Pancreas (tissue), 10 donors: Measurements from ENCODE around the gene SMIM23. TPM values are rescaled to one million over a fixed set of nuclear protein-coding genes. Genes with fewer than 3 reads are reported as not detected.

Experiments used
- ATAC-seq, 4 donors: fragments of 200-7000 bp; cut with Tn5 transposase; one replicate each; pipeline versions ENCODE4 v1.8.0 to v1.9.1; 2020; ENCODE audit warnings: mild to moderate bottlenecking in 4 of 4, moderate library complexity in 4 of 4
- DNase-seq, 6 donors: peaks; one replicate each; pipeline ENCODE4 v3.0.0-alpha.2; 2020
- FAIRE-seq: peaks from 2 replicates; lab custom pipeline; 2012; peaks lifted over from hg19 to GRCh38; lab: Jason Lieb, UNC
- H3K27ac ChIP-seq, 4 donors: fragments of 200-600 bp; sonication (generic); 1 replicate in 3 of 4; 2 replicates in 1 of 4; pipeline versions ENCODE4 v1.5.0 to v1.8.0; 2020
- H3K27me3 ChIP-seq, 4 donors: fragments of 200-600 bp; one replicate each; pipeline ENCODE4 v1.8.0; 2021
- H3K36me3 ChIP-seq, 3 donors: fragments of 200-600 bp; sonication (generic) in 1 of 3; one replicate each; pipeline versions ENCODE4 v1.5.0 to v1.8.0; 2020 to 2021
- H3K4me1 ChIP-seq, 3 donors: fragments of 200-600 bp; one replicate each; pipeline ENCODE4 v1.8.0; 2021
- H3K4me3 ChIP-seq, 4 donors: fragments of 200-600 bp; sonication (generic) in 2 of 4; one replicate each; pipeline versions ENCODE4 v1.5.0 to v1.8.0; 2020 to 2021
- H3K9me3 ChIP-seq, 4 donors: fragments of 200-600 bp; one replicate each; pipeline ENCODE4 v1.8.0; 2021
- CTCF ChIP-seq, 4 donors: fragments of 200-600 bp; sonication (generic) in 3 of 4; IDR thresholded peaks; one replicate each; pipeline versions ENCODE4 v1.5.0 to v1.8.0; 2021; ENCODE audit warnings: antibody characterized with exemption in 4 of 4
- WGBS, 2 donors: extraction: QIAGEN DNeasy Blood & Tissue Kit; methylation state at CpG; one replicate each; pipeline ENCODE4 v1.1.7; 2013; 5-methylcytosine and 5-hydroxymethylcytosine counted together
- intact Hi-C, 3 donors: fragments of 100-400 bp; cut with DNase I; formaldehyde crosslinking; loops; one replicate each; pipeline versions ENCODE4 v1.11.1 to v1.14.2; 2022
- polyA plus RNA-seq, 2 donors: library from polyadenylated mRNA; stranded (reverse); fragments of 200-250 nt; gene quantifications; one replicate each; pipeline ENCODE4 v1.2.3, GENCODE V29; 2013
- total RNA-seq, 6 donors: library from RNA; stranded (reverse); fragmentation: NEBNext Ultra II Directional in 4 of 6; extraction: Animal tissue kit (Norgen Biotek cat#: 25700) in 4 of 6; gene quantifications; one replicate each; pipeline versions ENCODE4 v1.2.1 to v1.2.4, GENCODE V29; 2021 to 2023
- donor health status: healthy with polysubstance abuse.
- donor health status: DM: no; HTN: no; CAD: no; lungs with moderate emphysema.
- donor health status: DM: no; HTN: no; CAD: no.
- donor health status: control.
- donor health status: control.
- donor health status: Bipolar disorder and iron deficiency.
- donor health status: DM: yes; HTN: yes; CAD: no.
- donor health status: DM: no; HTN: no; CAD: no.
- donor health status: DM: no; HTN: no; CAD: no.
- donor health status: DM: yes; HTN: yes; CAD: no.

Gene SMIM23
- total and polyA plus RNA-seq, 8 donors, result not detected

GRCh38 chr5:171748720-171749119 is 36.9 kb upstream of the SMIM23 start:
- Histone ChIP-seq H3K9me3 (no peaks in the 10 kb centered on the region), H3K27ac (no peak overlapping the region), H3K27me3 (no peaks in the 10 kb centered on the region), H3K4me3 (no peak overlapping the region), H3K4me1 (no peaks in the 10 kb centered on the region), H3K36me3 (no peaks in the 10 kb centered on the region)
- 68 to 77% methylated on average over 6 of the region's 6 CpGs for WGBS, 2 donors
- DNase-seq, result no peak
- ATAC-seq, result no peak
- intact Hi-C loops, result no loop called here
- no peak for FAIRE-seq
- TF ChIP-seq CTCF (IDR thresholded peaks at IDR 0.05), result no peak

- H3K27ac ChIP-seq, result no peak overlapping the region
- ATAC-seq (no peak), DNase-seq (no peak), FAIRE-seq (no peak)
- TF ChIP-seq CTCF (IDR thresholded peaks at IDR 0.05), result no peak
- no peak overlapping the region for H3K4me3 ChIP-seq
- no peaks in the 10 kb centered on the region for H3K27me3 ChIP-seq
- intact Hi-C loops, result no loop called here
- no peaks in the 10 kb centered on the region for H3K36me3 ChIP-seq
- no peaks in the 10 kb centered on the region for H3K9me3 ChIP-seq
- WGBS, 2 donors, result 65 to 79% methylated on average over 3 of the region's 3 CpGs
- H3K4me1 ChIP-seq, result no peaks in the 10 kb centered on the region
Observed at GRCh38 chr5:171749365-171749764, 36.3 kb upstream of the SMIM23 start.

GRCh38 chr5:171750311-171750788 is 35.3 kb upstream of the SMIM23 start:
- 72 to 74% methylated on average over 6 of the region's 6 CpGs for WGBS, 2 donors
- FAIRE-seq (no peak), ATAC-seq (peak in 2 of 4 donors; percentile 35 to 36), DNase-seq (peak in 2 of 6 donors; percentile 37 to 56)
- H3K36me3 ChIP-seq, result no peaks in the 10 kb centered on the region
- H3K9me3 ChIP-seq, result no peaks in the 10 kb centered on the region
- no peak for TF ChIP-seq CTCF (IDR thresholded peaks at IDR 0.05)
- H3K27me3 ChIP-seq, result no peaks in the 10 kb centered on the region
- H3K4me1 ChIP-seq, result no peaks in the 10 kb centered on the region
- intact Hi-C loops, result no loop called here
- H3K27ac ChIP-seq, result no peak overlapping the region
- H3K4me3 ChIP-seq, result no peak overlapping the region

- Histone ChIP-seq H3K36me3 (no peaks in the 10 kb centered on the region), H3K27me3 (no peaks in the 10 kb centered on the region), H3K27ac (no peak overlapping the region), H3K4me1 (no peaks in the 10 kb centered on the region), H3K9me3 (no peaks in the 10 kb centered on the region), H3K4me3 (no peak overlapping the region)
- intact Hi-C loops, result no loop called here
- no peak for DNase-seq
- FAIRE-seq, result no peak
- no peak for TF ChIP-seq CTCF (IDR thresholded peaks at IDR 0.05)
- 44 to 56% methylated on average over 5 of the region's 5 CpGs for WGBS, 2 donors
- no peak for ATAC-seq
Observed at GRCh38 chr5:171755354-171755821, 30.2 kb upstream of the SMIM23 start.

GRCh38 chr5:171757853-171758535 is 27.6 kb upstream of the SMIM23 start:
- H3K9me3 ChIP-seq, result no peaks in the 10 kb centered on the region
- 58 to 63% methylated on average over 4 of the region's 4 CpGs for WGBS, 2 donors

More at GRCh38 chr5:171757853-171758535, 27.6 kb upstream of the SMIM23 start:
- ATAC-seq (peak in 1 of 4 donors; percentile 18), DNase-seq (no peak), FAIRE-seq (no peak)
- intact Hi-C loops, result no loop called here
- Histone ChIP-seq H3K27me3 (no peaks in the 10 kb centered on the region), H3K4me3 (no peak overlapping the region), H3K36me3 (no peaks in the 10 kb centered on the region), H3K4me1 (no peaks in the 10 kb centered on the region), H3K27ac (no peak overlapping the region)
- TF ChIP-seq CTCF (IDR thresholded peaks at IDR 0.05), result no peak
